ENCODE results near the gene ORAI3. TPM values are rescaled to one million over a fixed set of nuclear protein-coding genes. Genes with fewer than 3 reads are reported as not detected.

ORAI3 gene
- total and polyA plus RNA-seq, 2 of the 13 experiments (the other 11 are each of a cell fraction or from before 2014, with no cell fraction given), result 11.4 to 32.0 TPM

GRCh38 chr16:30957456-30958174 is 8.7 kb downstream of the ORAI3 start, which contains the start of gene SETD1A (continued):
- TF ChIP-seq ZSCAN5A (CRISPR knock-in tag; IDR thresholded peaks at IDR 0.05; ENCODE audit: borderline replicate concordance), result no peak
- TF ChIP-seq ZNF597 (CRISPR knock-in tag; IDR thresholded peaks at IDR 0.05), result no peak
- TF ChIP-seq ZSCAN29 (CRISPR knock-in tag; conservative IDR thresholded peaks at IDR 0.05), result no peak
- TF ChIP-seq ZNF558 (CRISPR knock-in tag; IDR thresholded peaks at IDR 0.05; ENCODE audit: borderline replicate concordance), result peak; percentile 66; the same call in 1 of the 2 replicates
- TF ChIP-seq MBNL3 (CRISPR knock-in tag; conservative IDR thresholded peaks at IDR 0.05), result no peak
- no peak for TF ChIP-seq ZFP36 (IDR thresholded peaks at IDR 0.05; ENCODE audit: borderline replicate concordance, low read depth, low read length, partially characterized antibody)
- TF ChIP-seq KDM6A (CRISPR knock-in tag; IDR thresholded peaks at IDR 0.05; ENCODE audit: low read depth), result no peak; the same call in 1 of the 2 replicates
- TF ChIP-seq GTF2F1 (IDR thresholded peaks at IDR 0.05; ENCODE audit: low read length), result no peak
- peak; percentile 92; the same call in 1 of the 2 replicates for TF ChIP-seq KLF15 (CRISPR knock-in tag; IDR thresholded peaks at IDR 0.05; ENCODE audit: borderline replicate concordance)
- TF ChIP-seq GMEB1 (CRISPR knock-in tag; IDR thresholded peaks at IDR 0.05; ENCODE audit: borderline replicate concordance), result peak; percentile 82; the same call in 1 of the 2 replicates
- TF ChIP-seq SKI (IDR thresholded peaks at IDR 0.05; ENCODE audit: partially characterized antibody), result no peak
- TF ChIP-seq ZNF547 (CRISPR knock-in tag; IDR thresholded peaks at IDR 0.05), result 0 out of 2 replicates have a peak, but pooled peaks have one; percentile 16
- peak; percentile 88 for TF ChIP-seq ZBTB2 (CRISPR knock-in tag; IDR thresholded peaks at IDR 0.05; ENCODE audit: low read depth)
- peak; percentile 89 for TF ChIP-seq ZFX (CRISPR knock-in tag; IDR thresholded peaks at IDR 0.05; ENCODE audit: low read depth)
- peak; percentile 19; the same call in 1 of the 2 replicates for TF ChIP-seq PAXIP1 (CRISPR knock-in tag; conservative IDR thresholded peaks at IDR 0.05)
- no peak for TF ChIP-seq ZNF678 (CRISPR knock-in tag; IDR thresholded peaks at IDR 0.05)
- no peak for TF ChIP-seq KLF13 (CRISPR knock-in tag; IDR thresholded peaks at IDR 0.05)
- no peak for TF ChIP-seq ZNF720 (CRISPR knock-in tag; IDR thresholded peaks at IDR 0.05)
- TF ChIP-seq NFYB (CRISPR knock-in tag; IDR thresholded peaks at IDR 0.05), result peak; percentile 41
